Neural cell (in vitro differentiated cells): ENCODE data around the gene KIF21B. TPM values are rescaled to one million over a fixed set of nuclear protein-coding genes. Genes with fewer than 3 reads are reported as not detected.

Experiments used
- H2AFZ ChIP-seq: fragments of 200-600, 300-800 bp; sonication (generic), shearing (Covaris generic); 2 replicates; pipeline ENCODE4 v1.6.0; 2014; ENCODE audit warnings: low read depth, mild to moderate bottlenecking, antibody characterized with exemption, low read length, moderate library complexity
- H3F3A ChIP-seq: fragments of 200-600 bp; shearing (Covaris generic); 2 replicates; pipeline ENCODE4 v1.6.1; 2016; ENCODE audit warnings: mild to moderate bottlenecking, moderate library complexity, mixed read lengths, antibody characterized with exemption, low read length; ENCODE audit not compliant: insufficient read depth, poor library complexity, severe bottlenecking
- H3K27ac ChIP-seq: fragments of 200-600, 300-800 bp; sonication (generic), shearing (Covaris generic); 2 replicates; pipeline ENCODE4 v1.5.1; 2014; ENCODE audit warnings: mild to moderate bottlenecking, low read length, moderate library complexity
- H3K27me3 ChIP-seq: fragments of 300-800, 200-600 bp; sonication (generic), shearing (Covaris generic); 2 replicates; pipeline ENCODE4 v1.6.0; 2014; ENCODE audit warnings: mild to moderate bottlenecking, low read depth, low read length, moderate library complexity; ENCODE audit not compliant: insufficient read depth
- H3K36me3 ChIP-seq: fragments of 300-800, 200-600 bp; sonication (generic), shearing (Covaris generic); 2 replicates; pipeline ENCODE4 v1.5.1; 2014; ENCODE audit warnings: mild to moderate bottlenecking, antibody characterized with exemption, low read length, moderate library complexity; ENCODE audit not compliant: insufficient read depth
- H3K4me2 ChIP-seq: fragments of 300-800, 200-600 bp; sonication (generic), shearing (Covaris generic); 2 replicates; pipeline ENCODE4 v1.6.0; 2014; ENCODE audit warnings: mild to moderate bottlenecking, low read length
- H3K4me3 ChIP-seq: fragments of 300-800, 200-600 bp; sonication (generic), shearing (Covaris generic); 2 replicates; pipeline ENCODE4 v1.5.1; 2014; ENCODE audit warnings: mild to moderate bottlenecking, low read length, moderate library complexity
- H3K79me2 ChIP-seq: fragments of 200-600 bp; shearing (Covaris generic); replicated peaks from 2 replicates; pipeline ENCODE4 v1.6.0; 2014; ENCODE audit warnings: mild to moderate bottlenecking, low read length, moderate library complexity; ENCODE audit not compliant: insufficient read depth
- H3K9ac ChIP-seq: fragments of 300-800, 200-600 bp; sonication (generic), shearing (Covaris generic); 2 replicates; pipeline ENCODE4 v1.6.1; 2016; ENCODE audit warnings: mild to moderate bottlenecking, low read length, mixed read lengths
- H3K9me2 ChIP-seq: fragments of 200-600 bp; shearing (Covaris generic); 2 replicates; pipeline ENCODE4 v1.6.1; 2016; ENCODE audit warnings: mild to moderate bottlenecking, low read length, mixed read lengths; ENCODE audit not compliant: insufficient read depth
- H3K9me3 ChIP-seq: fragments of 200-600, 300-800 bp; sonication (generic), shearing (Covaris generic); 2 replicates; pipeline ENCODE4 v1.6.1; 2016; ENCODE audit warnings: mild to moderate bottlenecking, mixed run types, low read length, moderate library complexity, mixed read lengths
- H4K20me1 ChIP-seq: fragments of 200-600 bp; shearing (Covaris generic); 2 replicates; pipeline ENCODE4 v1.6.1; 2016; ENCODE audit warnings: mild to moderate bottlenecking, mixed run types; ENCODE audit not compliant: insufficient read depth
- CTCF ChIP-seq: fragments of 450-650 bp; IDR thresholded peaks from 2 replicates; pipeline ENCODE4 v1.5.1; 2014; ENCODE audit warnings: antibody characterized with exemption, mild to moderate bottlenecking, moderate library complexity; ENCODE audit not compliant: poor library complexity, severe bottlenecking
- EP300 ChIP-seq: fragments of 450-650 bp; conservative IDR thresholded peaks from 2 replicates; pipeline ENCODE4 v1.6.1; 2014; ENCODE audit warnings: antibody characterized with exemption, mild to moderate bottlenecking, moderate library complexity; ENCODE audit not compliant: poor library complexity, severe bottlenecking
- EZH2 ChIP-seq: fragments of 200-600, 300-800 bp; shearing (Covaris generic), sonication (generic); IDR thresholded peaks from 2 replicates; pipeline ENCODE4 v1.6.1; 2014; ENCODE audit warnings: antibody characterized with exemption, low read length, borderline replicate concordance, mild to moderate bottlenecking; ENCODE audit not compliant: insufficient read depth, poor library complexity, severe bottlenecking
- MXI1 ChIP-seq: fragments of 450-650 bp; conservative IDR thresholded peaks from 2 replicates; pipeline ENCODE4 v1.6.1; 2014; ENCODE audit warnings: antibody characterized with exemption, mild to moderate bottlenecking; ENCODE audit not compliant: poor library complexity, severe bottlenecking
- POLR2AphosphoS5 ChIP-seq: IDR thresholded peaks from 2 replicates; pipeline ENCODE4 v1.6.1; 2012
- RAD21 ChIP-seq: fragments of 450-650 bp; conservative IDR thresholded peaks from 2 replicates; pipeline ENCODE4 v1.6.1; 2014; ENCODE audit warnings: antibody characterized with exemption, mild to moderate bottlenecking, moderate library complexity
- REST ChIP-seq: IDR thresholded peaks from 2 replicates; pipeline ENCODE4 v1.6.1; 2012; ENCODE audit warnings: borderline replicate concordance
- SMC3 ChIP-seq: fragments of 450-650 bp; conservative IDR thresholded peaks from 2 replicates; pipeline ENCODE4 v1.6.1; 2014; ENCODE audit warnings: antibody characterized with exemption, mild to moderate bottlenecking, moderate library complexity; ENCODE audit not compliant: poor library complexity
- TAF1 ChIP-seq: IDR thresholded peaks from 2 replicates; pipeline ENCODE4 v1.6.1; 2012; ENCODE audit warnings: low read depth
- polyA plus RNA-seq: library from polyadenylated mRNA; depleted of rRNA; stranded (reverse); fragments of >200 nt; gene quantifications from 2 replicates; pipeline ENCODE4 v1.2.3, GENCODE V29; 2014

KIF21B gene
- polyA plus RNA-seq, 1 donor from 2014 or later = 53.7 TPM

DNA sequence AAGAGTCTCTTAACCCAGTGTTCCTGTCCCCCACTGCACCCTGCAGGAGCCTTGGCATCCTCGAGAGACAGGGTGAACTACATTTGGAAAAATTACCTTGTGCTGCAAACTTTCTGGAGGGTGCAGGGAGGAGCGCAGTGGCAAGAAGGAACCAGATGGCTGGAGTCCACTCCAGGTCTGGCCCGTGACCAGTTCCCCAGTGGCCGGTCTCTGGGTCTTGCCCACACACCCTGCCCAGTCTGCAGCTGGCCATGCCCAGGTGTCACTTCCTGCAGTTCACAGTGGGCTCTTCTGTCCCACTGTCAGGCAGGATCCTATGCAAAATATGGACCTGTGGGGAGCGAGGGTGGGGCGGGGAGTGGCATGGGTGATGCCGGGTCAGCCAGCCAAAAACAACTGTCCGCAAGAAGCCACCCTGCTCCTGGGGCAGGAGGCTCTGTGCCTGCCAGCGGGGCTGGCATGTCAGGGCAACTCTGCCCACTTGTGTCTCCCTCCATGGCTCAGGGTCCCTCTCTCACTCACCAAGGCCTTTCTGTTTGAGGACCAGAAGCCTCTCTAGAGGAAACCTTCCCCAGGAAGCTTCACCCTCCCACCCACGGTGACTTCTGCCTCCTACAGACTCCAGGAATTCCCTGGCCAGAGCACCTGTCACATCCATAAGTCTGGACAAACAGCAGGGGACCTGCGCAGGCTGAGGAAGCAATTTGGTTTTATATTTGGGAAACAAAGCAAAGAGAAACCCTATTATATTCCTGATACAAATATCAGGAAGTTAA, 55.6 kb downstream of the KIF21B start:
- no peaks in the 10 kb centered on the region for H3K36me3 ChIP-seq
- TF ChIP-seq SMC3 (no peak), RAD21 (no peak), EP300 (no peak), CTCF (no peak), MXI1 (no peak), REST (no peak), TAF1 (no peak), EZH2 (no peak), POLR2AphosphoS5 (no peak)
- H3K27ac ChIP-seq = no peak overlapping the region
- H3K27me3 ChIP-seq = no peaks in the 10 kb centered on the region
- H4K20me1 ChIP-seq = no peaks in the 10 kb centered on the region
- no peak overlapping the region for H3K4me2 ChIP-seq
- H3K9me2 ChIP-seq = no peaks in the 10 kb centered on the region
- H3K79me2 ChIP-seq = no peaks in the 10 kb centered on the region
- H3F3A ChIP-seq = no peaks in the 10 kb centered on the region
- H3K4me3 ChIP-seq = no peak overlapping the region
- no peak overlapping the region for H3K9ac ChIP-seq
- H3K9me3 ChIP-seq = no peaks in the 10 kb centered on the region
- no peak overlapping the region for H2AFZ ChIP-seq

- Histone ChIP-seq H3K9ac (no peak overlapping the region), H3K27me3 (no peaks in the 10 kb centered on the region), H4K20me1 (no peaks in the 10 kb centered on the region), H3K79me2 (no peaks in the 10 kb centered on the region), H3K9me3 (no peaks in the 10 kb centered on the region), H3K36me3 (no peaks in the 10 kb centered on the region), H3K27ac (no peak overlapping the region), H3K9me2 (no peaks in the 10 kb centered on the region), H3K4me2 (no peak overlapping the region), H3K4me3 (no peak overlapping the region), H3F3A (no peaks in the 10 kb centered on the region), H2AFZ (no peak overlapping the region)
- TF ChIP-seq SMC3 (no peak), POLR2AphosphoS5 (no peak), TAF1 (no peak), CTCF (no peak), REST (no peak)
Observed at GRCh38 chr1:200966934-200967333, 56.6 kb downstream of the KIF21B start.
